Loucy (cell line): ENCODE measurements around the gene IL6R.
A peak's percentile ranks its signal among the peaks of the same experiment; 100 is the strongest.
"Not testable (repeated sequence)": the region's sequence is repeated elsewhere in the genome, so short reads cannot be mapped to it uniquely, and the experiment has no call there.

Source experiments
- H2AFZ ChIP-seq: fragments of 200-600 bp; sonication (generic); 2 replicates; pipeline ENCODE4 v1.6.0; 2016; ENCODE audit warnings: antibody characterized with exemption, mild to moderate bottlenecking, low read length, moderate library complexity
- H3F3A ChIP-seq: fragments of 200-600 bp; 2 replicates; pipeline ENCODE4 v1.6.0; 2016; ENCODE audit warnings: antibody characterized with exemption, low read depth, mild to moderate bottlenecking
- H3K27me3 ChIP-seq: fragments of 200-600 bp; sonication (generic); 2 replicates; pipeline ENCODE4 v1.6.1; 2014; ENCODE audit warnings: low read length, mild to moderate bottlenecking; ENCODE audit not compliant: insufficient read depth, poor library complexity, severe bottlenecking
- H3K36me3 ChIP-seq: fragments of 200-600 bp; sonication (generic); 2 replicates; pipeline ENCODE4 v1.6.1; 2016; ENCODE audit warnings: low read length; ENCODE audit not compliant: insufficient read depth
- H3K4me1 ChIP-seq: fragments of 200-600 bp; sonication (generic); 2 replicates; pipeline ENCODE4 v1.5.1; 2014; ENCODE audit warnings: low read length, mild to moderate bottlenecking; ENCODE audit not compliant: insufficient read depth, poor library complexity, severe bottlenecking
- H3K4me2 ChIP-seq: fragments of 200-600 bp; sonication (generic); 2 replicates; pipeline ENCODE4 v1.6.0; 2014; ENCODE audit warnings: antibody characterized with exemption, low read length, low read depth, mild to moderate bottlenecking; ENCODE audit not compliant: poor library complexity, severe bottlenecking
- H3K4me3 ChIP-seq: fragments of 200-600 bp; sonication (generic); 2 replicates; pipeline ENCODE4 v1.5.1; 2014; ENCODE audit warnings: low read length, mild to moderate bottlenecking, mixed read lengths; ENCODE audit not compliant: poor library complexity, severe bottlenecking
- H3K79me2 ChIP-seq: fragments of 200-600 bp; sonication (generic); 2 replicates; pipeline ENCODE4 v1.6.1; 2014; ENCODE audit warnings: low read length; ENCODE audit not compliant: insufficient read depth
- H3K9ac ChIP-seq: fragments of 200-600 bp; sonication (generic); 2 replicates; pipeline ENCODE4 v1.6.0; 2014; ENCODE audit warnings: mild to moderate bottlenecking, low read depth, low read length, moderate library complexity; ENCODE audit not compliant: poor library complexity, severe bottlenecking
- H3K9me2 ChIP-seq: fragments of 200-600 bp; sonication (generic); replicated peaks from 2 replicates; pipeline ENCODE4 v1.6.1; 2016; ENCODE audit warnings: low read depth, low read length, mixed read lengths
- H3K9me3 ChIP-seq: fragments of 200-600 bp; sonication (generic); 2 replicates; pipeline ENCODE4 v1.6.1; 2014; ENCODE audit warnings: mild to moderate bottlenecking, antibody characterized with exemption, low read length, low read depth; ENCODE audit not compliant: insufficient read depth
- H4K20me1 ChIP-seq: fragments of 200-600 bp; sonication (generic); 2 replicates; pipeline ENCODE4 v1.6.0; 2014; ENCODE audit warnings: antibody characterized with exemption, low read length, mild to moderate bottlenecking; ENCODE audit not compliant: insufficient read depth, poor library complexity, severe bottlenecking
- CTCF ChIP-seq: fragments of 200-600 bp; sonication (generic); conservative IDR thresholded peaks from 2 replicates; pipeline ENCODE4 v1.5.1; 2014; ENCODE audit warnings: mild to moderate bottlenecking, antibody characterized with exemption, low read length
- EZH2phosphoT487 ChIP-seq: fragments of 200-600 bp; IDR thresholded peaks from 2 replicates; pipeline ENCODE4 v1.6.1; 2018; ENCODE audit warnings: antibody characterized with exemption, mild to moderate bottlenecking, moderate library complexity, borderline replicate concordance

Gene IL6R

GRCh38 chr1:154404984-154405746 lies at the start of gene IL6R:
TSS of gene IL6R (plus strand) at chr1:154405343. CDS start at chr1:154405630, 287 bp downstream.
- Histone ChIP-seq H3K27me3 (no peaks in the 10 kb centered on the region), H3F3A (0 out of 2 replicates have a peak, but pooled peaks cover 6% of the 10 kb centered on the region), H3K4me2 (peak within 1 kb of the TSS; percentile 81), H4K20me1 (no peaks in the 10 kb centered on the region), H3K9me3 (no peaks in the 10 kb centered on the region), H3K9me2 (no peaks in the 10 kb centered on the region), H3K36me3 (no peaks in the 10 kb centered on the region), H3K9ac (no peak within 1 kb of the TSS), H2AFZ (peak within 1 kb of the TSS; percentile 90), H3K79me2 (no peaks in the 10 kb centered on the region), H3K4me1 (peaks cover 37% of the 10 kb centered on the region), H3K4me3 (peak within 1 kb of the TSS; percentile 71)
- TF ChIP-seq CTCF (peak; percentile 46), EZH2phosphoT487 (no peak)

GRCh38 chr1:154358519-154358918 lies 46.6 kb upstream of the IL6R start:
- Histone ChIP-seq H3K4me1 (peaks cover 6% of the 10 kb centered on the region), H4K20me1 (no peaks in the 10 kb centered on the region), H3K27me3 (no peaks in the 10 kb centered on the region)

GRCh38 chr1:154360288-154360687 lies 44.9 kb upstream of the IL6R start:
- H3K4me3 ChIP-seq: no peak overlapping the region

More at GRCh38 chr1:154358519-154358918, 46.6 kb upstream of the IL6R start:
- H2AFZ ChIP-seq: no peak overlapping the region
- TF ChIP-seq CTCF (no peak), EZH2phosphoT487 (no peak)
- H3K9me3 ChIP-seq: no peaks in the 10 kb centered on the region
- no peaks in the 10 kb centered on the region for H3F3A ChIP-seq
- H3K9me2 ChIP-seq: no peaks in the 10 kb centered on the region
- H3K4me2 ChIP-seq: no peak overlapping the region
- no peak overlapping the region for H3K9ac ChIP-seq
- H3K4me3 ChIP-seq: no peak overlapping the region
- no peaks in the 10 kb centered on the region for H3K36me3 ChIP-seq
- H3K79me2 ChIP-seq: no peaks in the 10 kb centered on the region

GRCh38 chr1:154360881-154361280 lies 44.3 kb upstream of the IL6R start:
- not testable (repeated sequence) for H3K9me2 ChIP-seq, H3K36me3 ChIP-seq, H2AFZ ChIP-seq, H4K20me1 ChIP-seq, H3K9me3 ChIP-seq, H3K27me3 ChIP-seq, H3F3A ChIP-seq, H3K4me2 ChIP-seq, H3K9ac ChIP-seq, H3K79me2 ChIP-seq, H3K4me1 ChIP-seq, H3K4me3 ChIP-seq

More at GRCh38 chr1:154360288-154360687, 44.9 kb upstream of the IL6R start:
- Histone ChIP-seq H4K20me1 (no peaks in the 10 kb centered on the region), H3K27me3 (no peaks in the 10 kb centered on the region), H3K9me3 (no peaks in the 10 kb centered on the region), H3K4me2 (no peak overlapping the region), H3F3A (no peaks in the 10 kb centered on the region), H3K4me1 (no peaks in the 10 kb centered on the region), H3K36me3 (no peaks in the 10 kb centered on the region), H3K9ac (no peak overlapping the region), H3K9me2 (no peaks in the 10 kb centered on the region), H3K79me2 (no peaks in the 10 kb centered on the region), H2AFZ (no peak overlapping the region)
- TF ChIP-seq EZH2phosphoT487: no peak
- no peak for TF ChIP-seq CTCF
